GM19452 (cell line): ENCODE results near the gene ANKS6.

Experiments used
- ATAC-seq: cut with Tn5 transposase; IDR thresholded peaks from one replicate; pipeline ENCODE4 v1.9.1; 2021; ENCODE audit not compliant: unreplicated experiment

Gene ANKS6

DNA sequence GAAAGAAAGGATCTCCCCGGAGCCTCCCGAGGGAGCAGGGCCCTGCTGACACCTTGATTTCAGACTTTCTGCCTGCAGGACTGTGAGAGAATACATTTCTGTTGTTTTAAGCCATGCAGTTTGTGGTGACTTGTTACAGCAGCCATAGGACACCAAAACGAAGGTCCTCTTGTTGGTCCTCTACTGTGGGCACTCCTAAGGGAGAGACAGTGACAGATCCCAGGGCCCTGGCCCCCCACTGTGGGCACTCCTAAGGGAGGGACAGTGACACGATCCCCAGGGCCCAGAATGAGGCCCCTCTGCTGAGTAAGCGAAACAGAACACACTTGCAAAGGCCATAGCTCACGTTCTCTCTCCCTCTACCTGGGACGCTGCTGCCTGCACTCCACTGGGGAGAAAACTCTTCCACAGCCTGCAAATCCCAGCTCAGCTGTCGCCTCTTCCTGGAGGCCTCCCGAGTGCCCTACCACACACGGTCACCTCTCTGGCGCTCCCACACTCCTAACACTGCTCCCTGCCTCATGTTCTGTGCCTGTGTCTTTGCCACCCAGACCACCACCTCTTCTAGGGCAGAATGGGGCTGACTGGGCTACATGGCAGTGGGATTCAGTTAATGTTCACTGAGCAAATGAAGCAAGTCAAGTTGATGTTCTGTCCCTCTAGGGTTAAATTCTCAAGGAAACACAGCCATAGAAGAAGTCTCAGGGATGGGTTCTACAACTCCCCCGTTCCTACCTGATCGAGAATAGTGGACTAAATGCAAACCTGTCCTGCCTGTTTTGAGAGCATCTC is 23.8 kb downstream of the ANKS6 start:
- ATAC-seq, result no peak

GRCh38 chr9:98771209-98771874 is 25.0 kb downstream of the ANKS6 start:
- no peak for ATAC-seq

DNA sequence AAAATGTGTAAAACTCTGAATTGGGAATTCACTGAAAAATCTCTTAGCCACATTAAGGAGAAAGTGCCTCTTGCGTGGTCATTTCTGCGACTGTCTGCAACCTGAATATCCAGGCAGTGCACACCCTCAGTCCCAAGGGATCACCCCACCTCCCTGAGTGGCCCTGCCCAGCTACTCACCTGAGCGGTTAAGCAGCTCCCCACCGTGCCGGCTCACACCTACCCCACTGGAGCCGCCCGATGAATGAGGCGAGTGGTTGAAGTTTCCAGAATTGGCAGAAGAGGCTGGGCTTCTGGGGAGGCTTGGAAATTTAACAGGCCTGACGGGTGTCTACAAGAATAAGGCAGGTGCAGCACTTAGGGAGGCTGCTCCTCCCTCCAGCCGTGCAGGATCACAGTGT is 25.6 kb downstream of the ANKS6 start:
- ATAC-seq, result no peak

DNA sequence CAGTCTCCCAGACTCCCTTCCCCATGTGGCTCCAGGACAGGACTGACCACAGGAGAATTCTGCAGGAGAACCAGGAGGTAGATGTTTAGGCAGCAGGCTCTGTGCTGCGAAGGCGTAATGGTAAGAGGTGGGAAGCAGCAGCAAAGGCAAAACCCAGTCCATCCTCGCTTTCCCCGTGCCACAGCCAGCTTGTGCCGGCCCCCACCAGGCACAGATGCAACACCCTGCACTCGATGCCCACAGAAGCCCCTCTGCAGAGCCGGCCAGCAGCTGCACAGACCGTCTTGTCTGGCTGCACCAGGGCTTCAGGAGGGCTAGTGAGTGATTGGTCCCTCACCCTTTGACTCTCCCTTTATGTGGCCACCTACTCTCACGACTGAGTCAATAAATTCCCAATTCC is 28.0 kb downstream of the ANKS6 start:
- ATAC-seq, result no peak

- no peak for ATAC-seq
These were observed 28.4 kb downstream of the ANKS6 start for GRCh38 chr9:98767915-98768314.

GRCh38 chr9:98767196-98767595 is 29.2 kb downstream of the ANKS6 start:
- no peak for ATAC-seq

GRCh38 chr9:98766586-98766985 is 29.8 kb downstream of the ANKS6 start:
- ATAC-seq, result no peak

DNA sequence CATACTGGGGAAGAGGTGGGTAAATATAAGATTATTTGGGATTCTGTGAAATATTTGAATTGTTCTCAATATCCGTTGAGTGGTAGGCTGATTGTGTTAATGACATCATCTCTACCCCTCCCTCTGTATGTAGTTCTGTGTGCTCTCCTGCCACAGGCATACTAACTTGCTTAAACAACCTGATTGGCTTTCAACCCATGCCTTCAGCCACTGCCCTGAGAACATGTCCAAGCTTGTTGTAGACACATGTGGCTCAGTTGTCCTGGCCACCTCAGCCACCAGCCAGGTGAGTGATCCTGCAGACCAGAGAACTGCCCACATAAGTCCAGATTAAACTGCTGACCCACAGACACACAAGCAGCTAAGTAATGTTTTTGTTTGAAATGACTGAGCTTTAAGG is 31.1 kb downstream of the ANKS6 start:
- ATAC-seq, result no peak

- ATAC-seq, result no peak
These were observed 32.2 kb downstream of the ANKS6 start for GRCh38 chr9:98763986-98764745.

DNA sequence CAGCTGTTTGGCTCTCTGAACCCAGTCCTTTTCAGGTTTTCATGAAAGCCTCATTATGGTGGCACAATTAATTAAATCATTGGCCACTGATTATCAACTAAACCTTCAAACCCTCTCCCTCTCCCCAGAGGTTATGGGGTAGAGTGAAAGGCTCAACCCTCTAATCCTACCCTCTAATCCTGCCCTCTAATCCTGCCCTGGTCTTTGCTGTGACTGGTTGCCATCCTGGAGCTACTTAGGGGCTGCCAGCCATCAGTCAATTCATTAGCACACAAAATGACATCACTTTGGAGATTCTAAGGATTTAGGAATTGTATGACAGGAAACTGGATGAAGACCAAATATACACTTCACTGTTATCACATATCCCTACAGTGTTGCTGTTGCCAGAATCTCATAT is 36.1 kb downstream of the ANKS6 start:
- no peak for ATAC-seq

GRCh38 chr9:98755006-98755618 is 41.2 kb downstream of the ANKS6 start:
- no peak for ATAC-seq

GRCh38 chr9:98751210-98751609 is 45.1 kb downstream of the ANKS6 start:
- no peak for ATAC-seq

DNA sequence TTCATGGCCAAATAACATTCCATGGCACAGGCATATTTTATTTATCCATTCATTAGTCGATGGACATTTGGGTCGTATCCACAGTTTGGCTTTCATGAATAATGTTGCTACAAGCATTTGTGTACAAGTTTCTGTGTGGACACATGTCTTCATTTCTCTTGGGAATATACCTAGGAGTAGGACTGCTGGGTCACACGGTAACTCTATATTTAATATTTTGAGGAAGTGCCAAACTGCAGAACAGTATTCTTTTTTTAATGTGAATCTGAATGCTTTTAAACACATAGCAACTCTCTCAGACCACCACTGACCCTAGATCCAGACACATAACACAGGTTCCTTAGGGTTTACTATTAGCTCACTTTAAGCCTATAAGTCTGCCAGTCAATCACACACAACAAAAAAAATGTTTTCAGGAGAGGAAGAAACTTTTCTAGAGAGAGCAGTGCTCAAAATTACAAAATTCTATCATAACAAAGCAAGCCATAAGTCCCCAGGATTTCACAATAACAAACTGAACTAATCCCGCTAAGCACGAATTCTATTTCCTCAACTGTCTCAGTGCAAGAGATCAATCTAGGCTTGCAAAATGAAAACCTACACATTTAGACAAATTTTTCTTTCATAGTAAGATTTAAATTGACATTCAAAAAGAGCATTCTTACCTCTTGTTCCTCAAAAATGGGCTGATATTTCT is 45.8 kb downstream of the ANKS6 start:
- ATAC-seq, result no peak

GRCh38 chr9:98747476-98747875 is 48.9 kb downstream of the ANKS6 start:
- ATAC-seq, result no peak

DNA sequence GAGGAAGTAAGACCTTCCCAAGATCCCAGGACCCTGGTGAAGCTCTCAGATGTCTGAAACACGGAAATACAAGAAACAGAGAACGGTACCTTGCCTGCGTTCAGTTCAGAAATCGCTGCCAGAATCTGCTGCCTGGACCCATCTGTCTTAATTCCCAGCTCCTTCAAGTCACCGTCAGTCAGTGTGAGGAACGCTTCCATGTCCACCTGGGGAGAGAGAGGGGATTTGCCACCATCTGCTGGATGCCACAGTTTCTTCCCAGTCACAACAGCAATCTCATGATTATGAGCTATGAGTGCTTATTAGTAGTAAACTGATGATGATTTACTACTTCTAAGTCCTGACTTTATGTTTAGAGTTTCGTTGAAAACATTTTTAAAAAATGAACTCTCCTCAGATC is 50.9 kb downstream of the ANKS6 start:
- no peak for ATAC-seq

DNA sequence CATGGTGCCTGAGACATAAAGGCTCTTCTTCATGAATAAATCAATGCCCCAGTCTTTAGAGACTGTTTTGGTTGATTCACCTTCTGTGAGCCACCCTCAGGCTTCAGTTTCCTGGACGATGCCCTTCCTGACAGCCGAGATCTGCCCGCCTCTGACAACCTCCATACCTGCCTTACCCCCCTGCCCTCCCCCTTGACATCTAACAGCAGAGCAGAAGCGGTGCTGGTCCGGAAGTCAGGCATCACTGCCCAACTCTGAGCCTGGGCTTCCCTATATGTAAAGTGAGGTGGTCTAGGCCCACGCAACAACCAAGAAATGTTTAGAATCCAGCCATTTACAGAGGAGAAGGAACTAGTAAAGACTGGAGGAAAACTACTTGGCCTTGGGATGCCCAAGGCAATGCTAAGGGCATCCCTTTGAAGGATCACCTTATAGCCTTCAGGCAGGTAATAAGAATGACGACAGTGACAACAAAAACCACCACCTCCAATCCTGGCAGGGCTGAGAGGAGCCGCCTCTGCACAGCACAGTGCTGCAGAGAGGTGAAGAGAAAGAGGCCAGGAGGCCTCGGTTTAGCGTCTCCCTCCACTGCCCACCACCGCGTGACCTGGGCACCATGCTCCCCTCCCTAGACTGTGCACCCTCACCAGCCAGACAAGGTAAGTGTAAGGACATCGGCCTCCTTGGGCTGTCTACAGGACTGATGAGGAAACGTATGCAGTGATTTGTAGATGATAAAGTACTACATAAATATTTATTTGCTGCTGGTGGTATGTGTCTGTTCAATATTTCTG is 52.3 kb downstream of the ANKS6 start:
- no peak for ATAC-seq

DNA sequence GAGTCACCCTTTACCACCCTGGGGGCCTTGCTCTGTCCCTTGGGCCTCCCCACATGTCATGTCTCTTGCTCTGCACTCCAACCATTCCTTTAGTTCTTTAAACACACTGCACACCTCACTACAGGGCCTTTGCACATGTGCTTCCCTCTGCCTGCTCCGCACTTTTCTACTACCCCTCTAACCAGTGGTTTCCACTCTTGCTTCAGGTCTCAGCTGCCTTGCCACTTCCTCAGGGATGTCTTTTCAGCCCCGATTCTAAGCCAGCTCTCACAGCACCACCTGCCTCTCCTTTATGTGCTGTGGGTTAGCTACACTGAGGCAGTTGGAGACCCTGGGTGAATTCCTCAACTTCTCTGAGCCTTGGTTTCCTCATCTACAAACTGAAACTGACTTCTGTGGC is 53.0 kb downstream of the ANKS6 start:
- ATAC-seq, result no peak

DNA sequence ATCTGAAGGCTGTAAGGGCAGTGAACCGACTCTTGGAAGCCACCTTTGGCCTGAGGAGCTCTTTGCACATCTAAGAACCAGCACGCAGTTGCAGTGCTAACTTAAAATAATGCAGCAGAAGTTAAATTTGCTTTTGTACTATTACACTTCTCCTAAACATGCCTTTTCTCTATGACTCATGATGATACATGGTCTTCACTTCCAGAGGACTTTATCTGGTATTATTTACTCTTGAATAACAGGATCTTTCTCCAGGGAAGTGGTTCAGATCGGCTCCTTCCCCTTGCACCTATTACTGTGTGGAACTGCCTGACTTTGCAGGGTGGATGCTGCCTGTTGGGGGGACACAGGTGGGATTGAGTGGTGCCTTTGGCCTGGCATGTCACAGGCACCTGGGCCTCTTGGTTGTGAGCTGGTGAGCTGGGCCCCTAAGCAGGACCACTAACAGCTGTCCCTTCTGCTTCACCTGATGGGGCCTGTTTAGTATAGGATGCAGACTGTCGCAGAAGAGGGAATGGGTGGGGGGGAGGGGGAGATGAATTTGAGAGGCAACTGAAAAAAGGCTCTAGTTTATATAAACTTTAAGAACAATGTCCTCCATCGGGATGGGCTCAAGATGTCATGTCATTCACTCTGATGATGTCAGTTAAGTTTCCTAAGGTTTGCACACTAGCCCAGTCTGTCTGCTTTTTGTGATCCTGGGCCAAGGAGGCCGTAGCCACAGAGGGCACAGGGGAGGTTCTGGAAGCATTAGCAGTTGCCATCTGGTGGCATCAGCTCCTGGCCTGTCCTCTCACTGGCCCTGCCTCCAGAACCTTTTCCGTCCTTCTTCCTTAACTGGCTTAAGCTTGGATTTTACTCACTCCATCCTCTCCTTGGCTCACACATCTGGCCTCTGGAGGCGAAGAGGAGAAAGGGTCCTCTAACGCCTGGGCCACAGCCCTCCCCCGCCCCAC is 53.8 kb downstream of the ANKS6 start:
- ATAC-seq, result no peak
